NAMALWA (cell line): ENCODE results near the gene KIF13A.
"Not testable (repeated sequence)": the region's sequence is repeated elsewhere in the genome, so short reads cannot be mapped to it uniquely, and the experiment has no call there.

Source experiments
- DNase-seq: peaks from one replicate; pipeline ENCODE4 v3.0.0-alpha.2; 2015; ENCODE audit warnings: low spot score

Gene KIF13A

DNA sequence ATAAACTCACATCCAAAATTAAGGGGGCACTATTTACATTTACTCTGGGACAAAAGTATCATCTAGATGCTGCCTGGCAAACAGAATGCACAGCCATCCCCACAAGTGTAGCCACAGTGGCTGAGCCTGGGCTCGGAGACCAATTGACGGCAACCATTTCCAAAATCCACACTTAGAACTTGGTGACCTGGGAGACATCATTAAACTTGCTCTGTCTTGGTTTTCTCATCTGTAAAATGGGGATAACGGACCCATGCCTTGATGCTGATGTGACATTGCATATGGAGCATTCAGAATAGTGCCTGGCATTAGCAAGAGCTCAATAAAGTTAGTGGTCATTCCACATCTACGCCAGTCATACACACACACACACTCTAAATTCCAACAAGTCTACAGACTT, 140.7 kb downstream of the KIF13A start:
- DNase-seq = no peak

DNA sequence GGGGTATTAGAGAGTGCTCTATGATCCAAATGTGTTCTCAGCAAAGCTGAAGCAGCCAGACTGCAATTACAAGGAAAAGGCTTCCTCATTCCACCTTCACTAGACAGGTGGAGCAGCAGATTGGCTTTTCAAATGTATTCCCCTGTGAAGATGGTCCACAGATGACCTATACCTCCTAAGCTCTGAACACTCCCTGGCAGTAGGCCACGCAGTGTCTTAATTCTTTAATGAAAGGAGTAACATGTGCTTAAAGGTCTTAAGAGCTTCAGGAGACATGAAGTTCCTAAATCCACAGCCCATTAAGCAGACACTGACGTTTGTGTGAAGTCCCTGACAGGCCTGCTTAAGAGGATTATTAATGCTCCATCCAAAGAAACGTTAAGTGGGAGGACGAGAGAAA, 141.8 kb downstream of the KIF13A start:
- DNase-seq = no peak

GRCh38 chr6:17844967-17845366, 142.5 kb downstream of the KIF13A start:
- not testable (repeated sequence) for DNase-seq

- no peak for DNase-seq
Measured at GRCh38 chr6:17842934-17843821, 144.3 kb downstream of the KIF13A start.

- DNase-seq = no peak
Measured at GRCh38 chr6:17842014-17842776, 145.2 kb downstream of the KIF13A start.

DNA sequence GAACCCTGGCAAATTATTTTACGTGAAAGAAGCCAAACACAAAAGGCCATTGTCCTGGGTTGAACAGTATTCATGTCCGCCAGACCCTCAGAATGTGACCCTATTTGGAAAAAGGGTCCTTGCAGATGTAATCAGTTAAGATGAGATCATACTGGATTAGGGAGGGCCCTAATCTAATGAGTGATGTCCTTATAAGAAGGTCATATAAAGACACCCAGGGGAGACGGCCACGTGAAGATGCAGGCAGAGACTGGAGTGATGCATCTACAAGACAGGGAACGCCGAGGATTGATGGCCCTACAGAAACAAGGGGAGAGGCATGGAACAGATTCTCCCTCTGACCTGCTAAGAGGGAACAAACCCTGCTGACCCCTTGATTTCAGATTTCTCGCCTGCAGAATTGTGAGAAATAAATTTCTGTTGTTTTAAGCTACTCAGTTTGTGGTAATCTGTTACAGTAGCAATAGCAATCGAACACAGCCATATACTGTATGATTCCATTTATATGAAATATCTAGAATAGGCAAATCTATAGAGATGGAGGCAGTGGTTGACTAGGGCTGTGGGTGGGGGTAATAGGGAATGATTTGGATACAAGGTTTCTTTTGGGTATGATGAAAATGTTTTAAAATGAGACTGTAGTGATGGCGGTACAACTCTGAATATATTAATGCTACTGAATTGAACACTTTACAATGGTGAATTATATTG, 147.8 kb downstream of the KIF13A start:
- no peak for DNase-seq

DNA sequence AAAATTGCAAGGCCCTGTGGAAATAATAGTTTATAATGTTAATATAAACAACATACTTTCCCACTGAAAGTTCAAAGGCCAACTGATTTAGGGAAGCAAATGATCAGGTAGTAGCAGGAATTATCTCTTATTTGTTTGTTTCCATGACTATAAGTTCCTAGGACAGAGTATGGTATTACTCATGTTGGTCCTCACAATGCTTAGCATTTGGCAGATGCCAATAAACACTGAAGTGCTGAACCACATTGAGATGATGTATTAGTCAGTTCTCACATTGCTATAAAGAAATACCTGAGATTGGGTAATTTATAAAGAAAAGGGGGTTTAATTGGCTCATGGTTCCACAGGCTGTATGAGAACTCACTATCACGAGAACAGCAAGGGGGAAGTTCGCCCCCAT, 151.1 kb downstream of the KIF13A start:
- DNase-seq = no peak

DNA sequence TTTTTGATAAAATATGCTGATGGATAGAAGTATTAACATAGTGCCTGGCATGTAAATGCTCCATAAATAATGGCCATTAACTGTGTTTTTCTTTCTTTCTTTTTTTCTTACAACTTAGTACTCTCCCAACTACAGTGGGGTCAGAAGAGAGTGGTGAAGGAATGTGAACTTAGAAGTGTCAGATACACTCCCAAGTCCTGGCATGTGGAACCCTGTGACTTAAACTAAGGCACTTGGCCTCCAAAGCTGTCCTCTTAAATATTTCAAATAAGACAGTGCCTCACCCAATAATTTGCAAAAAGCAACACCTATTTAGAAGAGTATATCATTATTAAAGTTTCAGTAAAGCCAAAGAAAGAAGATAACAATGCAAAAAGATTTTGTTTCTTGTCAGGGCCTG, 151.7 kb downstream of the KIF13A start:
- DNase-seq = no peak

DNA sequence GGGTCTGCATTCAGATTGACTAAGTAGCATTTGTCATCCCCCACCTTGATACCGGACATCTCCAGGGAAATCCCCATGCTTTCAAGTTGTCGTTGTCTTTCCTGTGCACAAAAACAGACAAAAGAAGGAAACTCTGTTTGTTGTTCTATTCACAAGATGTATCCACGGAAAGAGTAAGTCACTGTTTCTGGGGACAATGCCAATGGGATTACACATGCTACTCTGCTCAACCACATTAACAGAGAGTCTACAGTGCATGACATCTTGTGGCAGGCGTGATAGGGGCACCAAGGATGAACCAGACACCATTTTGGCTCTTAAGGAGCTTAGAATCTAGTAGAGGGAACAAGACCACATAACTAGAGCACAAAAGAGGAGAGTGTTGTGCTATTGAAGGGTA, 156.3 kb downstream of the KIF13A start:
- DNase-seq = no peak

- no peak for DNase-seq
Measured at GRCh38 chr6:17829905-17830304, 157.5 kb downstream of the KIF13A start.

DNA sequence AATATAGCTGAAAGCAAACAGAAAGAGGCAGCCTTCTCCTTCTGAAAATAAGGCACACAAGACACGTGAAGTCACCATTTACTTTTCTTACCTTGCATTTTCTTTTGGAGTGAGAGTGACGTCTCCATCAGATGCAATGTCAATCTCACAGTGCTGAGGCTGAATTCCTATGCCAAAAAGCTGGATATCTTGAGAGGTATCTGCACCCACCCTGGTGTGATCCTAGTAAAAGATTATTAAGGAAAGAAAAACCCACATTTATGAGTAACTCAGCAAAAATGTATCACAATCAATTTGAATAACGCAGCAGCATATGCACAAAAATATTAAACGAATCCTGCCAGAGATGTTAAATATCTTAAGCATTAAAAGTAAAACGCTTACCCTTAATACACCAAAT, 159.3 kb downstream of the KIF13A start:
- DNase-seq = no peak

- no peak for DNase-seq
Measured at GRCh38 chr6:17826301-17826700, 161.1 kb downstream of the KIF13A start.

DNA sequence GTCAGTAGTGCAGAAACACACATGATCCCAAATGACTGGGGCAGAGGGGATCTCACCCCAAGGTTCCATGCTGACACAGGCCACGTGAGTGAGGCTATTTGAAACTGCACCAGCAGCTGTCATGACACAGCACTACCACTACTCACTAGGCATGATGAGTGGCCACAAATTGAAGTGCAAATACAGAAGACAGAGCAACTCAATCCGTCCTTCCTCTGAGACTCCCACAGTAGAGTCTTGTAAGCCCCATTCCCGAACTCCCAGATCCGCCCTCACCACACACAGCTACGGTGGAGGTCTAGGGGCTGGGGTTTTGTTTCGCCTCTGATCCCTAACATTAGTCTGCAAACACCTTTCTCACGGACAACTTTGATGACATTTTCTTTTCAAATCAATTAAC, 167.4 kb downstream of the KIF13A start:
- no peak for DNase-seq

GRCh38 chr6:17817763-17818162, 169.7 kb downstream of the KIF13A start:
- DNase-seq = no peak

- DNase-seq = no peak
Measured at GRCh38 chr6:17816921-17817611, 170.4 kb downstream of the KIF13A start.

GRCh38 chr6:17813542-17813941, 173.9 kb downstream of the KIF13A start:
- no peak for DNase-seq

GRCh38 chr6:17812311-17812710, 175.1 kb downstream of the KIF13A start:
- no peak for DNase-seq

DNA sequence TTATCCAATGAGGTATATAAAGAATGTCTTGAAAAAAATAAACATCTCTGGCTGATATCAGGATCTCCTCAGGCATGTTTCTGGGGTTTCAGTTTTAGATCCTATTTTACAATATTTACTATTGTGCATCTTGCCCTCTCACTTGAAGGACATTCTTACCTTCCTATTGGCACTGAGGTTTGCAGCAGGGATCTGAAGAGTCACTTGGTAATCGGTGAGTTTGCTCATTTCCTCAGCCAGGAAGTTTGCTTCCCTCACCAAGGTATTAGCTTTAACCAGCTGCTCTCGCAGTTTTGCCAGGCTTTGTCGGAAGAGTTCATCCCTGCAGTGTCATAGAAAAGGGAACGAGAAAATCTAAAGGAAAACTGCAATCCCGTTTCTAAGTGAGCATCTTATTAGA, 178.8 kb downstream of the KIF13A start:
- DNase-seq = no peak

DNA sequence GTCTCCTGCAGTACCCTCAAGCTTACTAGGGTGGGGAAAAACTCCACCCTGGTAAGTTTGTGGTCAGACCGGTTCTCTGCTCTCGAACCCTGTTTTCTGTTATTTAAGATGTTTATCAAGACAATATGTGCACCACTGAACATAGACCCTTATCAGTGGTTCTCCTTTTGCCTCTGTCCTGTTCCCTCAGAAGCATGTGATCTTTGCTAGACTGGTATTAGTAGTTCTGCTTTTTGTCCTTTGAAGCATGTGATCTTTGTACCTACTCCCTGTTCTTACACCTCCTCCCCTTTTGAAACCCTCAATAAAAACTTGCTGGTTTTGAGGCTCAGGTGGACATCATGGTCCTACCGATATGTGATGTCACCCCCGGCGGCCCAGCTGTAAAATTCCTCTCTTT, 180.0 kb downstream of the KIF13A start:
- not testable (repeated sequence) for DNase-seq

GRCh38 chr6:17803409-17803808, 184.0 kb downstream of the KIF13A start:
- no peak for DNase-seq

- DNase-seq = no peak
Measured at GRCh38 chr6:17798477-17799154, 188.8 kb downstream of the KIF13A start.

GRCh38 chr6:17790489-17790888, 196.9 kb downstream of the KIF13A start:
- DNase-seq = no peak
